ENCODE measurements around the gene ME3.

DNA sequence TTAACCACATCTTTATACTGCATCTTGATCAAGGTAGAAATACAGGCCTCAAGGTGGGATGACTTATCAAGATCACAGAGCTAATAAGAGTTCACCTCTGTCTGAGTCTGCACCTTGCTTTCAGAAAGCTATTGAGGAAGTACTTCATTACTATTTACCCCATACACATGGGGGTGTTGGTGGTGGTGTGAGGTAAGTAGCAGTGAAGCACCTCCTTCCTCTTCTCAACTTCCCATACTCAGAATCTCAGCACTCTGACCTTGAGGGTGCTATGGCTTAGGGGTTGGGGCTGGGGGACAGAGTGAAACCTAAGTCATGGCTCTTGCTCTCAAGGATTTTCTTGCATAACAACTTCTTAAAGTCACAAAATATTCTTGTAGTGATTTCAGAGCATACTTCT lies 56.9 kb downstream of the ME3 start:
- TF ChIP-seq, protein P1, sequence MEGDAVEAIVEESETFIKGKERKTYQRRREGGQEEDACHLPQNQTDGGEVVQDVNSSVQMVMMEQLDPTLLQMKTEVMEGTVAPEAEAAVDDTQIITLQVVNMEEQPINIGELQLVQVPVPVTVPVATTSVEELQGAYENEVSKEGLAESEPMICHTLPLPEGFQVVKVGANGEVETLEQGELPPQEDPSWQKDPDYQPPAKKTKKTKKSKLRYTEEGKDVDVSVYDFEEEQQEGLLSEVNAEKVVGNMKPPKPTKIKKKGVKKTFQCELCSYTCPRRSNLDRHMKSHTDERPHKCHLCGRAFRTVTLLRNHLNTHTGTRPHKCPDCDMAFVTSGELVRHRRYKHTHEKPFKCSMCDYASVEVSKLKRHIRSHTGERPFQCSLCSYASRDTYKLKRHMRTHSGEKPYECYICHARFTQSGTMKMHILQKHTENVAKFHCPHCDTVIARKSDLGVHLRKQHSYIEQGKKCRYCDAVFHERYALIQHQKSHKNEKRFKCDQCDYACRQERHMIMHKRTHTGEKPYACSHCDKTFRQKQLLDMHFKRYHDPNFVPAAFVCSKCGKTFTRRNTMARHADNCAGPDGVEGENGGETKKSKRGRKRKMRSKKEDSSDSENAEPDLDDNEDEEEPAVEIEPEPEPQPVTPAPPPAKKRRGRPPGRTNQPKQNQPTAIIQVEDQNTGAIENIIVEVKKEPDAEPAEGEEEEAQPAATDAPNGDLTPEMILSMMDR (IDR thresholded peaks at IDR 0.05): no peak
- no peak for TF ChIP-seq POLR2A (IDR thresholded peaks at IDR 0.05)

Data from right lobe of liver (tissue), 4 donors.